Right atrium auricular region (tissue), 2 donors: Measurements from ENCODE around the gene ADGRV1. TPM values are rescaled to one million over a fixed set of nuclear protein-coding genes. Genes with fewer than 3 reads are reported as not detected.
A peak's percentile ranks its signal among the peaks of the same experiment; 100 is the strongest.

Experiments
- DNase-seq: peaks from one replicate; pipeline ENCODE4 v3.0.0-alpha.2; 2019; ENCODE audit warnings: low spot score
- H3K27ac ChIP-seq, 2 donors: fragments of 200-600 bp; sonication (generic); 1 replicate in 1 of 2; 2 replicates in 1 of 2; pipeline ENCODE4 v1.5.1; 2016 to 2019
- H3K27me3 ChIP-seq, 2 donors: fragments of 200-600 bp; sonication (generic); one replicate each; pipeline versions ENCODE4 v1.5.1 to v1.6.0; 2017 to 2019
- H3K36me3 ChIP-seq: fragments of 200-600 bp; sonication (generic); one replicate; pipeline ENCODE4 v1.5.1; 2016
- H3K4me1 ChIP-seq, 2 donors: fragments of 200-600 bp; sonication (generic); one replicate each; pipeline versions ENCODE4 v1.5.1 to v1.6.0; 2017 to 2019
- H3K4me3 ChIP-seq, 2 donors: fragments of 200-600 bp; sonication (generic); 1 replicate in 1 of 2; 2 replicates in 1 of 2; pipeline ENCODE4 v1.5.1; 2017 to 2019; ENCODE audit warnings: mild to moderate bottlenecking in 1 of 2, moderate library complexity in 1 of 2
- H3K9me3 ChIP-seq, 2 donors: fragments of 200-600 bp; sonication (generic); one replicate each; pipeline ENCODE4 v1.5.1; 2019
- CTCF ChIP-seq, 2 donors: fragments of 200-600 bp; sonication (generic); IDR thresholded peaks; one replicate each; pipeline ENCODE4 v1.5.1; 2019; ENCODE audit warnings: antibody characterized with exemption in 2 of 2
- total RNA-seq, 2 donors: library from RNA; depleted of rRNA; stranded (reverse); fragments of >200 nt; gene quantifications; one replicate each; pipeline ENCODE4 v1.1.0, GENCODE V29; 2016

The ADGRV1 gene
- total RNA-seq, 2 donors from 2014 or later = 1.4 to 1.8 TPM

- no peaks in the 10 kb centered on the region for H3K27me3 ChIP-seq
- H3K36me3 ChIP-seq = no peaks in the 10 kb centered on the region
- peaks cover 0 to 25% of the 10 kb centered on the region in 2 donors for H3K4me1 ChIP-seq
- DNase-seq = no peak
- no peak for TF ChIP-seq CTCF (IDR thresholded peaks at IDR 0.05)
- peak overlapping the region; percentile 5 to 49 for H3K27ac ChIP-seq
- no peaks in the 10 kb centered on the region for H3K9me3 ChIP-seq
- H3K4me3 ChIP-seq = no peak overlapping the region
Measured at GRCh38 chr5:91114658-91115057, 556.1 kb downstream of the ADGRV1 start.

GRCh38 chr5:91118354-91118753, 559.8 kb downstream of the ADGRV1 start:
- Histone ChIP-seq H3K4me1 (peaks cover 0 to 18% of the 10 kb centered on the region in 2 donors), H3K9me3 (no peaks in the 10 kb centered on the region), H3K4me3 (no peak overlapping the region), H3K36me3 (no peaks in the 10 kb centered on the region), H3K27ac (no peak overlapping the region), H3K27me3 (no peaks in the 10 kb centered on the region)
- TF ChIP-seq CTCF (IDR thresholded peaks at IDR 0.05) = no peak
- DNase-seq = no peak

GRCh38 chr5:91118796-91119195, 560.2 kb downstream of the ADGRV1 start:
- DNase-seq = no peak
- no peak overlapping the region for H3K4me3 ChIP-seq

DNA sequence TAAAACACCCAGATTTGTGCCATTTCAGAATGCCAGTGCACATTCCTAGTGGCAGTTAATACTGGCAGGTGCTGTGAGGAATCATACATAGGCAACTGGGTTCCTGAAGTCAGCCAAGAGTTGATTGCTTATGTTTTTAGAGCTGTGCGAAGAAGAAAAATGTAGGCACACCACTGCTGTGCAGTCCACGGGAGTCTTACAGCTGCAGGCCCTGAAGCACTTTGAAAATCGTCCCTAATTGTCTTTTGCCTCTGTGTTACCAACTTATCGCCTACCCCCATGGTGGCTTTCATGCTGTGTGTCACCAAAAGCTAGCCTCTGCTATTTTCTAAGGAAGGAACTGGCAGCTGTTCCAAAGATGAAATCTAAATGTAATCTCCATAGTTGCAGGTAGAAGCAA, 560.6 kb downstream of the ADGRV1 start:
- H3K27me3 ChIP-seq = no peaks in the 10 kb centered on the region
- TF ChIP-seq CTCF (IDR thresholded peaks at IDR 0.05) = no peak
- H3K9me3 ChIP-seq = no peaks in the 10 kb centered on the region
- H3K4me3 ChIP-seq = no peak overlapping the region
- no peaks in the 10 kb centered on the region for H3K36me3 ChIP-seq
- peaks cover 0 to 18% of the 10 kb centered on the region in 2 donors for H3K4me1 ChIP-seq
- peak overlapping the region in 1 of 2 donors; percentile 19 for H3K27ac ChIP-seq
- DNase-seq = no peak

More at GRCh38 chr5:91118796-91119195, 560.2 kb downstream of the ADGRV1 start:
- Histone ChIP-seq H3K9me3 (no peaks in the 10 kb centered on the region), H3K4me1 (peaks cover 0 to 18% of the 10 kb centered on the region in 2 donors), H3K27ac (no peak overlapping the region), H3K36me3 (no peaks in the 10 kb centered on the region), H3K27me3 (no peaks in the 10 kb centered on the region)
- TF ChIP-seq CTCF (IDR thresholded peaks at IDR 0.05) = no peak

DNA sequence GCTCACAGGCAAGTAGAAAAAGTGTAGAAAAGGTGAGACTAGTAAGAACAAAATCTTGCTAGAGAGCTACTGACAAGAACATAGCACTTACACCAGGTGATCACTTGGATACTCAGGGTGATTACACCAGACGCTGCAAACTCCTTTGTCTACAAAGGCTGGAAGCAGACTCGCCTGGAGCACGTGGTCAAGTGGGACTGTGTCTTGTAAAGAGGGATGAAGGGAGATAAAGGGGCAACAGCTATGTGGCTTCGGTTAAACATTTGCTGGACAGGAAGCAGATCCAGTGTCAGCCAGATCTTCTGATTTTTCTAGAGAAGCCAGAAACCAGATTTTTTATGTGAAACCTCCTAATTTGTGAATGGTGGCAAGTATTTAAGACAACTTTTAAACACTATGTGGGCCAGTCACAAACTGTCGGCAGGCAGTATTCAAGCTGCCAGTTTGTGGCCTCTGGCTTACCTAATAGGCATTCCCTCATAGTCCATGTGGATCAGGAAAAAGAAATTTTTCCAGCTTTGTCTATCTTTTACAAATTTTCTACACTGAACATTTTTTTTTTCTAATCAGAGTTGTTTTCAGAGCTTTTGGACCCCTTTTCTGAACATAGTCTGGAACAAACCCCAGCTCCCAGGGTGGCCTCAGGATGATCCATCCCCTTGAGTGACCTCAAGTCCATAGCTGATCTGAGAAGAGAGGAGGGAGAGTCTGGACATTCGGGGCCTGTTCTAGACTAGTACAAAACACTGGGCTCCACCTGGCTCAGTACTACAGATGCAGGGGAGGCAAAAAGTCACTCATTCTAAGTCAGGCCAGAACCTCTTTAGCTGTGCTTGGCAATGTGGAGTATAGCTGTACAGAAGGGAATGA, 561.6 kb downstream of the ADGRV1 start:
- peak overlapping the region; percentile 19 to 40 for H3K27ac ChIP-seq
- TF ChIP-seq CTCF (IDR thresholded peaks at IDR 0.05) = no peak
- no peaks in the 10 kb centered on the region for H3K36me3 ChIP-seq
- H3K4me3 ChIP-seq = no peak overlapping the region
- no peaks in the 10 kb centered on the region for H3K9me3 ChIP-seq
- no peaks in the 10 kb centered on the region for H3K27me3 ChIP-seq
- DNase-seq = no peak
- peaks cover 0 to 18% of the 10 kb centered on the region in 2 donors for H3K4me1 ChIP-seq
